ENCODE results near the gene MRGPRX1.

Gene MRGPRX1

DNA sequence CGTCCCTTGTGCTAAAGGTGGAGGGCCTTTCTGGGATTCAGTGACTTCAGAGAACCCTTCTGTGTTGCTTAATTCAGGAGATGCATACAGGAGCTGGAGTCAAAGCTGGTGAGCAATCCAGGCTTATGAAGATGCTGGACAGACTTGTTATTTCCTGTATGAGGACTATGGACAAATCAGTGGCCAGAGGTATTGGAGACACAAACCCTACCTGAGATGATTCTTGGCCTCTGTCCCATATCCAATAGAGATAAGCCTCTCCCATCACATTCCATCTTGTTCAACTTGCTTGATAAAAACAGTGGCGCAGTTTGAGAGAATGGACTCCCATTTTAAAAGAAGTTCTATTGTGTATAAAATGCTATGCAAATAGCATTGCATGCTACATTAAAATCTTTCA is at the start of gene MRGPRX1:
TSS of gene MRGPRX1 (minus strand) at position 101 of the 400 bp plus-strand sequence. CDS start 4,630 bp downstream, outside the sequence.
- Histone ChIP-seq H3K27ac (ENCODE audit: low read length) (no peak within 1 kb of the TSS), H3K27me3 (ENCODE audit: insufficient read depth, low read length) (no peaks in the 10 kb centered on the region), H3K36me3 (ENCODE audit: insufficient read depth, low read depth, low read length) (no peaks in the 10 kb centered on the region), H3K4me3 (ENCODE audit: low read length) (no peak within 1 kb of the TSS), H3K9me3 (ENCODE audit: insufficient read depth, low read depth, low read length) (no peaks in the 10 kb centered on the region), H3K9ac (ENCODE audit: low read depth, low read length) (no peak within 1 kb of the TSS), H3K4me1 (ENCODE audit: insufficient read depth, low read length) (peaks cover 5% of the 10 kb centered on the region; the same call in 1 of the 2 replicates)

DNA sequence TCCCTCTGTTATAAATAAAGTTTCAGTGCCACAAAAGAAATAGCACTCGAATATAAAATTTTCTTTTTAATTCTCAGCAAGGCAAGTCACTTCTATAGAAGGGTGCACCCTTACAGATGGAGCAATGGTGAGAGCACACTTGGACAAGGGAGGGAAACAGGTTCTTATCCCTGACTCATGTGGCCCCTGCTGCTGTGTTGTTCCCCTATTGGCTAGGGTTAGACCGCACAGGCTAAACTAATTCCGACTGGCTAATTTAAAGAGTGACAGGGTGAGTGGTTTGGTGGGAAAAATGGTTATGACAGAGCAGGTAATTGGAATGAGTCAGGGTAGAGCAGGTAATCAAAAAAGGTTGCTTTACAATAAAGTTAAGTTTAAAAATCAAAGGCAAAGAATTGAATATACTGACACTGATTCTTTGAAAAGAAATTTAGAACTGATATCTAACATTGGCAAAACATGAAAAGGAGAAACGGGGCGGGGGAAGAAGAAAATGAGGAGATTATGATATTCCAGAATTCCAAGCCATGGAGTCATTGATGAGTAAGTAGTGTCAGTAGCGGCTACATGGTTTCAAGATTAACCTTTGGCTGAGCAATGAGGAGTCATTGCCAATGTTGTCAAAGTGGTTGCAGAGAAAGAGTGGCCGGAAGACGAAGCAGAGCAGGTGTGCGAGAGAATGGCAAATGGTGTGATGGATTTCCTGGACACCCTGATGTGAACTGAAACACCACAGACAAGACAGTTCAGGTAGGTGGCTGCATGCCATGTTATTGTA is 48.4 kb upstream of the MRGPRX1 start:
- H3K36me3 ChIP-seq (ENCODE audit: insufficient read depth, low read depth, low read length): no peaks in the 10 kb centered on the region
- no peak overlapping the region for H3K27ac ChIP-seq (ENCODE audit: low read length)
- no peak overlapping the region for H3K4me3 ChIP-seq (ENCODE audit: low read length)
- H3K4me1 ChIP-seq (ENCODE audit: insufficient read depth, low read length): no peaks in the 10 kb centered on the region
- H3K27me3 ChIP-seq (ENCODE audit: insufficient read depth, low read length): no peaks in the 10 kb centered on the region
- no peak overlapping the region for H3K9ac ChIP-seq (ENCODE audit: low read depth, low read length)
- no peaks in the 10 kb centered on the region for H3K9me3 ChIP-seq (ENCODE audit: insufficient read depth, low read depth, low read length)

DNA sequence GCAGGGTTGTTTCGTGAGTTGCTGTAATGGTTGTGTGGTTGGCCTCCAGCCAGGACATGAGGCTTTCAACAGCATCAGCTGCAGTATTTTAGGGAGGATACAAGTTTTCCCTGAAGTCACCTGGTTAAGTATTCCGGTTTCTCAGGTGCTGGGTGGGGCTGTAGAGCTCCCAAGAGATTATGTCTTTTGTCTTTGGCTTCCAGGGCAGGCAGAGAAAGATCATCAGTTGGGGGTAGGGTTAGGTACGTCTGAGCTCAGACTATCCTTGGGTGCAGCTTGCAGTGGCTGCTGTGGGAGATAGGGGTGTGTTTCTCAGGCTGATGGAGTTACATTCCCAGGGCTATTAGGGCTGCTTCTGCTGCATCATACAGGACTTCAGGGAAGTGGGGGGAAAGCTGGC is 47.5 kb upstream of the MRGPRX1 start:
- H3K9me3 ChIP-seq (ENCODE audit: insufficient read depth, low read depth, low read length): no peaks in the 10 kb centered on the region
- no peak overlapping the region for H3K27ac ChIP-seq (ENCODE audit: low read length)
- no peak overlapping the region for H3K9ac ChIP-seq (ENCODE audit: low read depth, low read length)
- no peak overlapping the region for H3K4me3 ChIP-seq (ENCODE audit: low read length)
- H3K4me1 ChIP-seq (ENCODE audit: insufficient read depth, low read length): no peaks in the 10 kb centered on the region
- H3K36me3 ChIP-seq (ENCODE audit: insufficient read depth, low read depth, low read length): no peaks in the 10 kb centered on the region
- no peaks in the 10 kb centered on the region for H3K27me3 ChIP-seq (ENCODE audit: insufficient read depth, low read length)

DNA sequence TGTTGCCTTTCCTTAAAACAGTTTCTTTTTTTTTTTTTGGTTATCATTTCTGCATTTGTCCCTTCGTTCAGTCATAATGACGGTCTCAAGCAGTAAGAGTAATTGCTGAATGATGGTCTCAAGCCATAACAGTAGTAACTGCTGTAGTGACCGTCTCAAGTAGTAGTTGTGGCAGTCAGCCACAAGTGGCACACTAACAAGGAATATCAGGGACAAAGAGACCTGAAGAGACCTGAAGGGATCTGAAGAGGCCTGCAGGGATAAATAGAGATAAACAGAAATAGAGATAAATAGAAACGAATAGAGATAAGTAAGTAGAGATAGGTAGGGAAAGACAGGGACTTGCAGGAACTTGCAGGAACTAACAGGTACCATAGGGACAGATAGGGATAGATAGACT is 42.7 kb upstream of the MRGPRX1 start:
- Histone ChIP-seq H3K27me3 (ENCODE audit: insufficient read depth, low read length) (no peaks in the 10 kb centered on the region), H3K27ac (ENCODE audit: low read length) (no peak overlapping the region), H3K4me1 (ENCODE audit: insufficient read depth, low read length) (no peaks in the 10 kb centered on the region), H3K9me3 (ENCODE audit: insufficient read depth, low read depth, low read length) (0 out of 2 replicates have a peak, but pooled peaks cover 9% of the 10 kb centered on the region), H3K36me3 (ENCODE audit: insufficient read depth, low read depth, low read length) (no peaks in the 10 kb centered on the region), H3K9ac (ENCODE audit: low read depth, low read length) (no peak overlapping the region), H3K4me3 (ENCODE audit: low read length) (no peak overlapping the region)

DNA sequence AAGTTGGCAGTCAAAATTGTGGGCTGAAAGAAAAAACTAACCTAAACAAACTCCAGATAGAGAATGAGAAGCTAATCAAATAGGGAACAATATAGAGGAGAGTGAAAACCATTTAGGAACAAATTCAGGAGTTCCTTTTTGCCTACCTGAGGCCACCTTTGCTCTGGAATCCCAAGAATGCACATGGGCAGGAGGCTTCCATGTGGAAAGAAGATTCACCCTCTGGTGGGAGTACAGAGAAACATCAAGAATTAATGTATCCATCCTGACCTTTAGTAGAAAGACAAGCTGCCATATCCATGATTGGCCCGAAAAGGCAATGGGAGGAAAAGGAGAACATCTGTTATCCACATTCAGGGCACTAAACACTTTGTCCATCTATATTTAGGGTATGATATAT is 35.0 kb upstream of the MRGPRX1 start:
- Histone ChIP-seq H3K27me3 (ENCODE audit: insufficient read depth, low read length) (no peaks in the 10 kb centered on the region), H3K4me1 (ENCODE audit: insufficient read depth, low read length) (no peaks in the 10 kb centered on the region; the same call in 1 of the 2 replicates)

DNA sequence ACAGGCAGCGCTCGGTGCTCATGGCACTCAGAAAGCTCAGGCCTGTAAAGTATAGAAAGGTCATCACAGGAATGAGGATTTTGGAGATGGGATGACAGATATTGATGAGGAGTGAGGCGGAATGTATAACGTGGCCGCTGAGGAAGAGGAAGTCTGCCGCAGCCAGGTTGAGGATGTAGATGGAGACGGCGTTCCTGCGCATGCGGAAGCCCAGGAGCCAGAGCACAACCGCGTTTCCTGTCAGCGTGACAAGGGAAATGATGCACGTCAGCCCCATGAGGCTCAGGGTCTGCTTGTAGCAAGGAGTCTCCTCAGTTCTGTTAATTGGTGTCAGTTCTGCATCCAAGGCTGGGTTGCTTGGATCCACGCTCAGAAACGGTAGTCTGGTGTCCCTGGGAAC is 33.1 kb upstream of the MRGPRX1 start:
- H3K27ac ChIP-seq (ENCODE audit: low read length): no peak overlapping the region
- H3K27me3 ChIP-seq (ENCODE audit: insufficient read depth, low read length): no peaks in the 10 kb centered on the region
- no peaks in the 10 kb centered on the region; the same call in 1 of the 2 replicates for H3K4me1 ChIP-seq (ENCODE audit: insufficient read depth, low read length)
- no peaks in the 10 kb centered on the region for H3K36me3 ChIP-seq (ENCODE audit: insufficient read depth, low read depth, low read length)
- H3K4me3 ChIP-seq (ENCODE audit: low read length): no peak overlapping the region
- H3K9me3 ChIP-seq (ENCODE audit: insufficient read depth, low read depth, low read length): no peaks in the 10 kb centered on the region
- no peak overlapping the region for H3K9ac ChIP-seq (ENCODE audit: low read depth, low read length)

More for the DNA sequence above, 35.0 kb upstream of the MRGPRX1 start:
- Histone ChIP-seq H3K36me3 (ENCODE audit: insufficient read depth, low read depth, low read length) (no peaks in the 10 kb centered on the region), H3K27ac (ENCODE audit: low read length) (no peak overlapping the region), H3K9me3 (ENCODE audit: insufficient read depth, low read depth, low read length) (0 out of 2 replicates have a peak, but pooled peaks cover 3% of the 10 kb centered on the region), H3K4me3 (ENCODE audit: low read length) (no peak overlapping the region), H3K9ac (ENCODE audit: low read depth, low read length) (no peak overlapping the region)

DNA sequence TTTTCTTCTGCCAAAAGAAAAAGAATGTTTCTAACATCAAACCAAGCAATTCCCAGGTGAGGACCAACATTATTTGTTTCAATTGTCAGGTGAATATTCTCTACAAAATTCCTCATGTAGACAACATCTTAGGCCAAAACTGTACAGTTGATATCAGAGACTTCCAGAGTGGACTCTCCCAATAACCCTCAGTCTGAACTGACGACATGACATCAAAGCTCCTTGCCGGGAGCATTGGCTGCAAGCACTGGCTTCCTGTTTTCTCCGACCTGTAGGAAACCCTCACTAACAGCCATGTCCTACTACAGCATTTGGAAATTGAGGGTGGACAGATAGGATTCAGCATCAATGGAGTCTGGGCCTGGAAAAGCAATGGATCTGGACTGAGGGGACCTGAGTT is 30.5 kb upstream of the MRGPRX1 start:
- Histone ChIP-seq H3K27me3 (ENCODE audit: insufficient read depth, low read length) (no peaks in the 10 kb centered on the region), H3K4me1 (ENCODE audit: insufficient read depth, low read length) (no peaks in the 10 kb centered on the region; the same call in 1 of the 2 replicates), H3K9me3 (ENCODE audit: insufficient read depth, low read depth, low read length) (no peaks in the 10 kb centered on the region), H3K4me3 (ENCODE audit: low read length) (no peak overlapping the region), H3K36me3 (ENCODE audit: insufficient read depth, low read depth, low read length) (no peaks in the 10 kb centered on the region), H3K9ac (ENCODE audit: low read depth, low read length) (no peak overlapping the region), H3K27ac (ENCODE audit: low read length) (no peak overlapping the region)

DNA sequence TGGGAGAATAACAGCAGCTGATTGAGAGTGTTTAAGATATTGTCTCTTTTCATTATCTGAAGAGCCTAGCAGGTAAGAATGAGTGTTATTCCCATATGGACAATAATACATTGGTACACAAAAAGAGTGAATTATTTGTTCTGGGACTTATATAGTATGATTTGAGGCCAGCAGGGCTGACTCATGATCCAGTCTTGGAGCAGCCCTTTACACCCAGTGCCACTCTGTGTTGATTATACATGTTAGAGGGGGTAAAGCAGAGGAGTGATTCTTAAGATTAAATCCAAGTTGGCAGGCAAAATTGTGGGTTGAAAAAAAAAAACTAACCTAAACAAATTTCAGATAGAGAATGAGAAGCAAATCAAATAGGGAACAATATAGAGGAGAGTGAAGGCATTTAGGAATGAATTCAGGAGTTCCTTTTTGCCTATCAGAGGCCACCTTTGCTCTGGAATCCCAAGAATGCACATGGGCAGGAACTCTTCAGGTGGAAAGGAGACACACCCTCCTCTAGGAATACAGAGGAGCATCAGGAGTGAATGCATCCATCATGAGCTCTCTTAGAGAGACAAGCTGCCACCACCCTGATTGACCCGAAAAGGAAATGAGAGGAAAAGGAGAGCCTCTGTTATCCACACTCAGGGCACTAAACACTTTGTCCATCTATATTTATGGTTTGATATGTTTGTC is 19.2 kb upstream of the MRGPRX1 start:
- H3K4me1 ChIP-seq (ENCODE audit: insufficient read depth, low read length): peaks cover 9% of the 10 kb centered on the region
- no peak overlapping the region for H3K4me3 ChIP-seq (ENCODE audit: low read length)
- H3K9ac ChIP-seq (ENCODE audit: low read depth, low read length): no peak overlapping the region
- no peaks in the 10 kb centered on the region for H3K27me3 ChIP-seq (ENCODE audit: insufficient read depth, low read length)
- H3K27ac ChIP-seq (ENCODE audit: low read length): no peak overlapping the region
- H3K9me3 ChIP-seq (ENCODE audit: insufficient read depth, low read depth, low read length): no peaks in the 10 kb centered on the region
- no peaks in the 10 kb centered on the region for H3K36me3 ChIP-seq (ENCODE audit: insufficient read depth, low read depth, low read length)

DNA sequence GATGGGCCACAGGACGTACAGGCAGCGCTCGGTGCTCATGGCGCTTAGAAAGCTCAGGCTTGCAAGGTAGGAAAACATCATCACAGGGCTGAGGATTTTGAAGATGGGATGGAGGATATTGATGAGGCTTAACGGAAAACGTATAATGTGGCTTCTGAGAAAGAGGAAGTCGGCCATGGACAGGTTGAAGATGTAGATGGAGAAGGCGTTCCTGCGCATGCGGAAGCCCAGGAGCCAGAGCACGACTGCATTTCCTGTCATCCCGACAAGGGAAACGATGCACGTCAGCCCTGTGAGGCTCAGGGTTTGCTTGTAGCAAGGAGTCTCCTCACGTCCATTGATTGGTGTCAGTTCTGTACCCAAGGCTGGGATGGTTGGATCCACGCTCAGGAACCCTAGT is 17.4 kb upstream of the MRGPRX1 start:
- Histone ChIP-seq H3K27me3 (ENCODE audit: insufficient read depth, low read length) (no peaks in the 10 kb centered on the region), H3K27ac (ENCODE audit: low read length) (no peak overlapping the region), H3K9me3 (ENCODE audit: insufficient read depth, low read depth, low read length) (no peaks in the 10 kb centered on the region), H3K9ac (ENCODE audit: low read depth, low read length) (no peak overlapping the region), H3K36me3 (ENCODE audit: insufficient read depth, low read depth, low read length) (no peaks in the 10 kb centered on the region), H3K4me3 (ENCODE audit: low read length) (no peak overlapping the region), H3K4me1 (ENCODE audit: insufficient read depth, low read length) (peaks cover 9% of the 10 kb centered on the region)

DNA sequence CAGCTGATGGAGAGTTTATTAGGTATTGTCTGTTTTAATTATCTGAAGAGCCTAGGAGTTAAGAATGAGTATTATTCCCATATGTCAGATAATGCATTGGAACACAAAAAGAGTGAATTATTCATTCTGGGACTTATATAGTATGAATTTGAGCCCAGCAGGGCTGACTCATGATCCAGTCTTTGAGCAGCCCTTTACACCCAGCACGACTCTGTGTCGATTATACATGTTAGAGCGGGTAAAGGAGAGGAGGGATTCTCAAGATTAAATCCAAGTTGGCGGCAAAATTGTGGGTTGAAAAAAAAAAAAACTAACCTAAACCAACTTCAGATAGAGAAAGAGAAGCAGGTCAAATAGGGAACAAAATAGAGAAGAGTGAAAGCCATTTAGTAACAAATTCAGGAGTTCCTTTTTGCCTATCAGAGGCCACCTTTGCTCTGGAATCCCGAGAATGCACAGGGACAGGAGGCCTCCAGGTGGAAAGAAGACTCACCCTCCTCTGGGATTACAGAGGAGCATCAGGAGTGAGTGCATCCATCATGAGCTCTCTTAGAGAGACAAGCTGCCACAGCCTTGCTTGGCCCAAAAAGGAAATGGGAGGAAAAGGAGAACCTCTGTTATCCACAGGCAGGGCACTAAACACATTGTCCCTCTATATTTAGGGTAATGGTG is 3.1 kb downstream of the MRGPRX1 start:
- Histone ChIP-seq H3K36me3 (ENCODE audit: insufficient read depth, low read depth, low read length) (no peaks in the 10 kb centered on the region), H3K27ac (ENCODE audit: low read length) (no peak overlapping the region), H3K27me3 (ENCODE audit: insufficient read depth, low read length) (no peaks in the 10 kb centered on the region), H3K9ac (ENCODE audit: low read depth, low read length) (no peak overlapping the region), H3K4me3 (ENCODE audit: low read length) (no peak overlapping the region), H3K9me3 (ENCODE audit: insufficient read depth, low read depth, low read length) (no peaks in the 10 kb centered on the region), H3K4me1 (ENCODE audit: insufficient read depth, low read length) (peaks cover 5% of the 10 kb centered on the region; the same call in 1 of the 2 replicates)

DNA sequence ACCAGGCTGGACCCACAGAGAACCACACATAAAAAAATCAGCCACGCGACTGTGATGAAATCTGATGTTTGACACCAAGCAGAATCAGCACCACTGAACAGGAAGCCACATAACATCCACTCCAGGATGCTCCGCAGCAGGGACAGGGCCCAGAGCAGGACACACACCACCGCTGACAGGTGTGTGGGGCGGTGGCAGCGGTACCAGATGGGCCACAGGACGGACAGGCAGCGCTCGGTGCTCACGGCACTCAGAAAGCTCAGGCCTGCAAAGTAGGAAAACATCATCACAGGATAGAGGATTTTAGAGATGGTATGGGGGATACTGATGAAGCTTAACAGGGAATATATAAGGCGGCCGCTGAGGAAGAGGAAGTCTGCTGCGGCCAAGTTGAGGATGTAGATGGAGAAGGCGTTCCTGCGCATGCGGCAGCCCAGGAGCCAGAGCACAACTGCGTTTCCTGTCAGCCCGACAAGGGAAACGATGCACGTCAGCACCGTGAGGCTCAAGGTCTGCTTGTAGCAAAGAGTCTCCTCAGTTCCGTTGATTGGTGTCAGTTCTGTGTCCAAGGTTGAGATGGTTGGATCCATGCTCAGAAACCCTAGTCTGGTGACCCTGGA is 4.9 kb downstream of the MRGPRX1 start:
- peaks cover 5% of the 10 kb centered on the region; the same call in 1 of the 2 replicates for H3K4me1 ChIP-seq (ENCODE audit: insufficient read depth, low read length)
- no peaks in the 10 kb centered on the region for H3K9me3 ChIP-seq (ENCODE audit: insufficient read depth, low read depth, low read length)
- no peak overlapping the region for H3K4me3 ChIP-seq (ENCODE audit: low read length)
- H3K9ac ChIP-seq (ENCODE audit: low read depth, low read length): no peak overlapping the region
- no peaks in the 10 kb centered on the region for H3K36me3 ChIP-seq (ENCODE audit: insufficient read depth, low read depth, low read length)
- H3K27me3 ChIP-seq (ENCODE audit: insufficient read depth, low read length): no peaks in the 10 kb centered on the region; the same call in 1 of the 2 replicates
- H3K27ac ChIP-seq (ENCODE audit: low read length): no peak overlapping the region

Measured in iPS-20b (cell line).